Mesothelial cell of epicardium (in vitro differentiated cells): ENCODE measurements around the gene PHIP. TPM values are rescaled to one million over a fixed set of nuclear protein-coding genes. Genes with fewer than 3 reads are reported as not detected.

ENCODE experiments used
- DNase-seq, 2 experiments: peaks; one replicate each; pipeline ENCODE4 v3.0.0; 2021; ENCODE audit warnings: low spot score in 2 of 2; ENCODE audit not compliant: unreplicated experiment in 2 of 2
- H3K27ac Mint-ChIP-seq: 2 replicates; pipeline ENCODE4 v1.8.0; 2021; ENCODE audit warnings: mixed read lengths
- H3K27me3 Mint-ChIP-seq: 2 replicates; pipeline ENCODE4 v1.8.0; 2021; ENCODE audit warnings: low read depth, mixed read lengths
- H3K36me3 Mint-ChIP-seq: 2 replicates; pipeline ENCODE4 v1.8.0; 2021; ENCODE audit warnings: mixed read lengths
- H3K4me1 Mint-ChIP-seq: 2 replicates; pipeline ENCODE4 v1.8.0; 2021; ENCODE audit warnings: mixed read lengths
- H3K4me3 Mint-ChIP-seq: 2 replicates; pipeline ENCODE4 v1.8.0; 2021; ENCODE audit warnings: mild to moderate bottlenecking, moderate library complexity, mixed read lengths
- H3K9me3 Mint-ChIP-seq: 2 replicates; pipeline ENCODE4 v1.8.0; 2021; ENCODE audit warnings: mixed read lengths
- total RNA-seq: library from RNA; stranded (reverse); gene quantifications from 3 replicates; pipeline ENCODE4 v1.2.1, GENCODE V29; 2021
- TF ChIP-seq, protein P1 (sequence below): fragments of 200-600 bp; sonication (generic); IDR thresholded peaks from one replicate; pipeline ENCODE4 v1.5.0; 2021; ENCODE audit warnings: antibody characterized with exemption; ENCODE audit not compliant: unreplicated experiment

PHIP gene
- total RNA-seq, 1 donor from 2014 or later, result 46.9 TPM

DNA sequence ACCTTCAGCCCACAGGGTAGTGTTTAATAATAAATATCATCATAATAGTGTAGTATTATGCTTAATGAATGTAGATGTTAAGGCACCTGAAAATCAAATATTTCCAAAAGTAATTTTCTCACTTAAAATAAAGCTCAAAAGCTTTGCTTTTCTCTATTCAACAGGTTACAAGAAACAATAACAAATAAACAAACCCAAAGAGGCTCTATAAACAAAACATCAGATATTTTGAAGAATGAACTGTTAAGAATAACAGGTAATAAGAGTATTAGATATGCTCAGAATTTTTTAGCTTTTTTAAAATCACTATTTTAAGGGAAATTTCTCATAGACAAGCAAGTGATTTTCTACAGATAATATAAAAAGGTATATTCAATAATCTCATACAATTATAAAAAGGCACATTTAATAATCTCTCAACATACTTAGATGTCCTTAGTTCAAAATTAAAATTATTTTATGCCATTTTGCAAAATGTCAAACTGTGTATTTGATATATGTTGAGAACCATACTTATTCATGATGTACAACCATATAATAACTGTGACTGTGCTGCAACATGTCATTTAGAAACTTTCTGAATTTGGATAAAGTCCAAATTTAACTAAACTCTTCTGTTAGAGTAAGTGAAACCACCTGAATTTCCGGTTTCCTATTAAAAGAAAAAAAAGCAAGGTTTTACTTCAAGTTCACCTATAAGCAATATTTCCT is 35.8 kb downstream of the PHIP start:
- Mint-ChIP-seq H3K36me3 (peaks cover 31% of the 10 kb centered on the region), H3K4me1 (peaks cover 17% of the 10 kb centered on the region), H3K27ac (no peak overlapping the region), H3K4me3 (no peak overlapping the region), H3K27me3 (no peaks in the 10 kb centered on the region), H3K9me3 (no peaks in the 10 kb centered on the region)
- DNase-seq, result no peak
- TF ChIP-seq, protein P1, sequence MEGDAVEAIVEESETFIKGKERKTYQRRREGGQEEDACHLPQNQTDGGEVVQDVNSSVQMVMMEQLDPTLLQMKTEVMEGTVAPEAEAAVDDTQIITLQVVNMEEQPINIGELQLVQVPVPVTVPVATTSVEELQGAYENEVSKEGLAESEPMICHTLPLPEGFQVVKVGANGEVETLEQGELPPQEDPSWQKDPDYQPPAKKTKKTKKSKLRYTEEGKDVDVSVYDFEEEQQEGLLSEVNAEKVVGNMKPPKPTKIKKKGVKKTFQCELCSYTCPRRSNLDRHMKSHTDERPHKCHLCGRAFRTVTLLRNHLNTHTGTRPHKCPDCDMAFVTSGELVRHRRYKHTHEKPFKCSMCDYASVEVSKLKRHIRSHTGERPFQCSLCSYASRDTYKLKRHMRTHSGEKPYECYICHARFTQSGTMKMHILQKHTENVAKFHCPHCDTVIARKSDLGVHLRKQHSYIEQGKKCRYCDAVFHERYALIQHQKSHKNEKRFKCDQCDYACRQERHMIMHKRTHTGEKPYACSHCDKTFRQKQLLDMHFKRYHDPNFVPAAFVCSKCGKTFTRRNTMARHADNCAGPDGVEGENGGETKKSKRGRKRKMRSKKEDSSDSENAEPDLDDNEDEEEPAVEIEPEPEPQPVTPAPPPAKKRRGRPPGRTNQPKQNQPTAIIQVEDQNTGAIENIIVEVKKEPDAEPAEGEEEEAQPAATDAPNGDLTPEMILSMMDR, result no peak

DNA sequence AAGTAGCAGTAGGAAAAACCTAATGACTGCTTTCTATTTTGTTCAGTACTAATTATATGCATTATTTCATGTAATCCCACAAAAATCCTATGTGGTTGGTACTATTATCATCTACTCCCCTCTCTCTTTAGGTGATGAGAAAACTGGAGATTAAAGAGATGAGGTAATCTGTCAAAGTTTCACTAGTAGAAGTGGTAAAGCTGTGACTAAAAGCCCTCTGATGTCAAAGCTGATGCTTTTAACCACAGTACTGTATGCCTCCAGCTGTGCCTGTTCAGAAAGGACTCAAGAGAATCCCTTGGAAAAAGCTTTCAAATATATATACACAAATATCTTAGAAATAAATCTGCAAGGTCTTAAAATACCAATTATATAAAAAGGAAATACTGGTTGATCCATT is 38.0 kb downstream of the PHIP start:
- TF ChIP-seq, protein P1, result no peak
- Mint-ChIP-seq H3K4me1 (peaks cover 17% of the 10 kb centered on the region), H3K27ac (no peak overlapping the region), H3K9me3 (no peaks in the 10 kb centered on the region), H3K36me3 (peaks cover 42% of the 10 kb centered on the region), H3K27me3 (no peaks in the 10 kb centered on the region), H3K4me3 (no peak overlapping the region)
- no peak for DNase-seq

DNA sequence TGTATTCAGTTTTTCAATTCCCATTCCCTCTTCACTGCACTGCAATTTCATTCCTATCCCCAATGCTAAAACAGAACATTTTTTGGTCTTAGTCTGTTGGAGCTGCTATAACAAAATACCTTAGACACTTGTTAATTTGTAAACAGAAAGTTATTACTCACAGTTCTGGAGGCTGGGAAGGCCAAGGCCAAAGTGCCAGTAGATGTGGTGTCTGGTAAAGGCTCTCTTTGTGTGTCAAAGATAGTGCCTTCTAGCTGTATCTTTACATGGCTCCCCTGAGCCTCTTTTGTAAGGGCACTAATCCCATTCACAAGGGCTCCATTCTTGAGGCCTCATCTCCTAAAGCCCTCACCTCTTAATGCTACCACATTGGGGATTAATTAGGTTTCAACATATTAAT is 40.0 kb downstream of the PHIP start:
- Mint-ChIP-seq H3K9me3 (peaks cover 6% of the 10 kb centered on the region), H3K36me3 (peaks cover 53% of the 10 kb centered on the region), H3K4me3 (no peak overlapping the region), H3K27me3 (no peaks in the 10 kb centered on the region), H3K27ac (no peak overlapping the region), H3K4me1 (peaks cover 4% of the 10 kb centered on the region)
- no peak for DNase-seq
- TF ChIP-seq, protein P1, result no peak

DNA sequence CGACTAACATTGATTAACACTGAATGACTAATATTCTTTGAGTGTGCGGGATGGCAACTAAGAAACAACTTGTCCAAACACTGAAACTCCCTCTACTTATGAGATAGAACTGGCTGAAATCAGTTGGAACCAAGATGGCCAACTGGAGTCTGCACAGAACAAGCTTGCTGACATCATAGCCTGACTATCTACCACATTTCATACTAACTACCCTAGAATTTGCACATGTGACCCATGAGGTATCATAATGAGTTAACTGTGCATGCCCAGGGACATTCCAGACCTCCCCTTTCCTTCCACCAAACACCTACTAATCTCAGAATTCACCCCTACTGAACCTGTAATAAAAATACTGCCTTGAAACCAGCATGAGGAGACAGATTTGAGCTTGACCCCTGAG is 43.2 kb downstream of the PHIP start:
- Mint-ChIP-seq H3K4me1 (no peaks in the 10 kb centered on the region), H3K9me3 (peaks cover 10% of the 10 kb centered on the region), H3K27ac (no peak overlapping the region), H3K36me3 (peaks cover 63% of the 10 kb centered on the region), H3K4me3 (no peak overlapping the region), H3K27me3 (no peaks in the 10 kb centered on the region)
- DNase-seq, result no peak
- TF ChIP-seq, protein P1, result no peak

DNA sequence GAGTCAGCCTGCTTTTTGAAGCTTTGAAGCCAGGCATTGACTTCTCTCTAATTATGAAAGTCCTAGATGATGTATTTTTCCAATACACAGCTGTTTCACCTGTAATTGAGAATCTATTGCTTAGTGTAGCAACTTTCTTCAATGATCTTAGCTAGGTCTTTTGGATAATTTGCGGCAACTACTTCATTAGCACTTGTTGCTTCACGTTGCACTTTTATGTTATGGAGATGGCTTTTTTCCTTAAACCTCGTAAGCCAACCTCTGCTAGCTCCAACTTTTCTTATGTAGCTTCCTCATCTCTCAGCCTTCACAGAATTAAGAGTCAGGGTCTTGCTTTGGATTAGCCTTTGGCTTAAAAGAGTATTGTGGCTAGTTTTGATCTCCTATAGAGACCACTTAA is 44.8 kb downstream of the PHIP start:
- Mint-ChIP-seq H3K27me3 (no peaks in the 10 kb centered on the region), H3K4me3 (no peak overlapping the region), H3K9me3 (peaks cover 10% of the 10 kb centered on the region), H3K36me3 (peaks cover 60% of the 10 kb centered on the region), H3K4me1 (peaks cover 4% of the 10 kb centered on the region), H3K27ac (no peak overlapping the region)
- TF ChIP-seq, protein P1, result no peak
- DNase-seq, result no peak
